Astrocyte of the spinal cord (primary cell): ENCODE results near the gene TTC7B.
"Not testable (repeated sequence)": the region's sequence is repeated elsewhere in the genome, so short reads cannot be mapped to it uniquely, and the experiment has no call there.

Source experiments
- DNase-seq: peaks from one replicate; pipeline ENCODE4 v3.0.0; 2011; ENCODE audit warnings: low read depth, low spot score
- H3K4me3 ChIP-seq: 2 replicates; pipeline ENCODE4 v1.5.1; 2011; ENCODE audit warnings: low read depth, mild to moderate bottlenecking, low read length, moderate library complexity
- CTCF ChIP-seq: IDR thresholded peaks from 2 replicates; pipeline ENCODE4 v1.5.1; 2012; ENCODE audit warnings: low read depth, mild to moderate bottlenecking, low read length, inconsistent platforms
- in situ Hi-C: cut with HindIII; loops from 2 replicates; pipeline ENCODE4 v1.10.0; 2017; ENCODE audit warnings: low sequenced_read_pairs

TTC7B gene

GRCh38 chr14:90842726-90843125 lies 26.5 kb upstream of the TTC7B start:
- TF ChIP-seq CTCF: no peak
- in situ Hi-C loops: no loop called here
- no peak for DNase-seq
- no peak overlapping the region for H3K4me3 ChIP-seq

- in situ Hi-C loops, H3K4me3 ChIP-seq, DNase-seq: not testable (repeated sequence)
Observed at GRCh38 chr14:90840667-90841066, 24.4 kb upstream of the TTC7B start.

GRCh38 chr14:90839889-90840266 lies 23.6 kb upstream of the TTC7B start:
- TF ChIP-seq CTCF: no peak
- no peak overlapping the region for H3K4me3 ChIP-seq
- in situ Hi-C loops: no loop called here
- no peak for DNase-seq

- no peak overlapping the region for H3K4me3 ChIP-seq
- in situ Hi-C loops: no loop called here
- TF ChIP-seq CTCF: no peak
- DNase-seq: peak; percentile 28
Observed at GRCh38 chr14:90839024-90839888, 23.0 kb upstream of the TTC7B start.

- H3K4me3 ChIP-seq, DNase-seq, in situ Hi-C loops: not testable (repeated sequence)
Observed at GRCh38 chr14:90838531-90838930, 22.3 kb upstream of the TTC7B start.

- TF ChIP-seq CTCF: no peak
- in situ Hi-C loops: no loop called here
- DNase-seq: no peak
- no peak overlapping the region for H3K4me3 ChIP-seq
Observed at GRCh38 chr14:90837355-90837754, 21.1 kb upstream of the TTC7B start.

GRCh38 chr14:90836692-90837063 lies 20.4 kb upstream of the TTC7B start:
- in situ Hi-C loops: no loop called here
- DNase-seq: no peak
- H3K4me3 ChIP-seq: no peak overlapping the region
- TF ChIP-seq CTCF: no peak
